ENCODE results near the gene KANSL2. TPM values are rescaled to one million over a fixed set of nuclear protein-coding genes. Genes with fewer than 3 reads are reported as not detected.
"Not testable (repeated sequence)": the region's sequence is repeated elsewhere in the genome, so short reads cannot be mapped to it uniquely, and the experiment has no call there.

The KANSL2 gene
- 10 to 100 TPM; 21.1 to 24.0 TPM for total RNA-seq
- long read RNA-seq, donor 1, partial matches to known transcripts, result 1 of 14 reads
- long read RNA-seq, donor 1, other reads (novel, unspliced or antisense), result 13 of 14 reads
- long read RNA-seq, donor 2, partial matches to known transcripts, result 4 of 45 reads
- long read RNA-seq, donor 2, other reads (novel, unspliced or antisense), result 41 of 45 reads

GRCh38 chr12:48681710-48682532, at the start of gene KANSL2:
Gene KANSL2 (minus strand): TSS chr12:48682238. CDS start chr12:48681632, 606 bp downstream.
- intact Hi-C loops (cut with DNase I), result no loop called here

DNA sequence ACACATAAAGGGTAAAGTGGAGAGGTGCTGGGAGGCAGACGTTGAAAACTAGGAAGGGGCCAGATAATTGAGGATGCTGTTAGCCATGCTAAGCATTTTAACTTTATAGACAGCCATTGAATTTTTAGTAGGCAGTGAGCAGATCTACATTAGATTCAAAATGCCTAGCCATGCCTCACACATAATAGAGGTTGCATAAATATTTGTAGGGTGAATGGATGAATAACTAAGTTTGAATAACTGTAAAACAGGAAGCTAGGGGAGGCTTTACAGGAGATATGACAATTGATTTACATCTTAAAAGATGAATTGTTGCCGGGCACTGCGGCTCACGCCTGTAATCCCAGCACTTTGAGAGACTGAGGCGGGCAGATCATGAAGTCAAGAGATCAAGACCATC, 46.8 kb upstream of the KANSL2 start:
- intact Hi-C loops (cut with DNase I), result no loop called here

More at GRCh38 chr12:48681710-48682532, at the start of gene KANSL2:
- DNase-seq (ENCODE audit: low spot score), result peak; percentile 99

GRCh38 chr12:48720737-48721136, 38.7 kb upstream of the KANSL2 start:
- intact Hi-C loops (cut with DNase I); DNase-seq (ENCODE audit: low spot score): not testable (repeated sequence)

More for the DNA sequence above, 46.8 kb upstream of the KANSL2 start:
- no peak for DNase-seq (ENCODE audit: low spot score)

DNA sequence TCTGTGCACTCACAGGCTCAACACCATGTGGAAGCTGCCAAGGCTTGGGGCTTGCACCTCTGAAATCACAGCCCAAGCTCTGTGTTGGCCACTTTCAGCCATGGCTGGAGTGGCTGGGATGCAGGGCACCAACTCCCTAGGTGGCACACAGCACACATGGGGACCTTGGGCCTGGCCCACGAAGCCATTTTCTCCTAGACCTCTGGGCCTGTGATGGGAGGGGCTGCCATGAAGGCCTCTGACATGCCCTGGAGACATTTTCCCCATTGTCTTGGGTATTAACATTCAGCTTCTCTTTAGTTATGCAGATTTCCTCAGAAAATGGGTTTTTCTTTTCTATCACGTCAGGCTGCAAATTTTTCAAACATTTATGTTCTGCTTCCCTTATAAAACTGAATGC, 38.1 kb upstream of the KANSL2 start:
- DNase-seq (ENCODE audit: low spot score); intact Hi-C loops (cut with DNase I): not testable (repeated sequence)

- DNase-seq (ENCODE audit: low spot score); intact Hi-C loops (cut with DNase I): not testable (repeated sequence)
These were observed 37.0 kb upstream of the KANSL2 start for GRCh38 chr12:48719002-48719401.

DNA sequence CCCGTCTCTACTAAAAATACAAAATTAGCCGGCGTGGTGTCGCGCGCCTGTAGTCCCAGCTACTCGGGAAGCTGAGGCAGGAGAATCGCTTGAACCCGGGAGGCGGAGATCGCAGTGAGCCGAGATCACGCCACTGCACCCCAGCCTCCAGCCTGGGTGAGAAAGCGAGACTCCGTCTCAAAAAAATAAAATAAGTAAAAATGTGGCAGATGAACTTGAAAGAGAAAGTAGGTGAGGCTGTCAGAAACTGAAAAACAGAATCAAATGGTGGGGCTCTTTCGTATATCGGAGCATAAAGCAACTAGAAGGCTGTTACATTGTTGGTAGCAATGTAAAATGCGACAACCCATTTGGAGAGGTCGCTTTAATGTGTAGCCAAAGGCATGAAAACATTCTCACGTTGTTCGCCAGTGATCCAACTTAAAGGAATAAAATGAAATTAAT, 35.2 kb upstream of the KANSL2 start:
- intact Hi-C loops (cut with DNase I), result no loop called here
- DNase-seq (ENCODE audit: low spot score), result no peak

GRCh38 chr12:48716493-48717251, 34.6 kb upstream of the KANSL2 start, which contains the start of gene CCNT1:
Gene CCNT1 (minus strand): TSS chr12:48716707. CDS start chr12:48716675, 32 bp downstream.
- intact Hi-C loops (cut with DNase I), result no loop called here

GRCh38 chr12:48716168-48716492, 34.1 kb upstream of the KANSL2 start:
- no peak for DNase-seq (ENCODE audit: low spot score)
- intact Hi-C loops (cut with DNase I), result no loop called here

More at GRCh38 chr12:48716493-48717251, 34.6 kb upstream of the KANSL2 start, which contains the start of gene CCNT1:
- peak; percentile 100 for DNase-seq (ENCODE audit: low spot score)

DNA sequence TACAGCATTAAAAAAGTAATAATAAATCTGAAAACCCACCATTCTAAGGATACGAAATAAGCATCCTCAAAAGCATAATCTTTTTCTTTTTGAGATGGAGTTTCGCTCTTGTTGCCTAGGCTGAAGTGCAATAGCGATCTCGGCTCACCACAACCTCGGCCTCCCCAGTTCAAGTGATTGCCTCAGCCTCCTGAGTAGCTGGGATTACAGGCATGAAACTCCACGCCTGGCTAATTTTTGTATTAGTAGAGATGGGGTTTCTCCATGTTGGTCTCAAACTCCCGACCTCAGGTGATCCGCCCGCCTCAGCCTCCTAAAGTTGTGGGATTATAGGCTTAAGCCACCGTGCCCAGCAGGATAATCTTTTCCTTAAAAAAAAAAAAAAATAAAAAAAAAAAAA, 30.2 kb upstream of the KANSL2 start:
- intact Hi-C loops (cut with DNase I), result no loop called here
- DNase-seq (ENCODE audit: low spot score), result no peak

DNA sequence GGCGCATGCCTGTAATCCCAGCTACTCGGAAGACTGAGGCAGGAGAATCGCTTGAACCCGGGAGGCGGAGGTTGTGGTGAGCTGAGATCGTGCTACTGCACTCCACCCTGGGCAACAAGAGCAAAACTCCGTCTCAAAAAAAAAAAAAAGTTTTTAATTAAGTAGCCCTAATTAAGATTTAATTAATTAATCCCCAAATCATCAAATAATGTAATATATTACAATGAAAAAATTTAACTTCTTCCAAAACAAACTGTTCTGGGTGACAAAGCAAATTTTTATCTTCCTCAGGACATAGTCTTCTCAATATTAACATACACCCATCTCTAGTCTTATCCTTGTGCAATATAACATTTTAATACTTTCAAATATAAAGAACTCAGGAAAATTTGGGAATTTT, 16.8 kb upstream of the KANSL2 start:
- intact Hi-C loops (cut with DNase I); DNase-seq (ENCODE audit: low spot score): not testable (repeated sequence)

DNA sequence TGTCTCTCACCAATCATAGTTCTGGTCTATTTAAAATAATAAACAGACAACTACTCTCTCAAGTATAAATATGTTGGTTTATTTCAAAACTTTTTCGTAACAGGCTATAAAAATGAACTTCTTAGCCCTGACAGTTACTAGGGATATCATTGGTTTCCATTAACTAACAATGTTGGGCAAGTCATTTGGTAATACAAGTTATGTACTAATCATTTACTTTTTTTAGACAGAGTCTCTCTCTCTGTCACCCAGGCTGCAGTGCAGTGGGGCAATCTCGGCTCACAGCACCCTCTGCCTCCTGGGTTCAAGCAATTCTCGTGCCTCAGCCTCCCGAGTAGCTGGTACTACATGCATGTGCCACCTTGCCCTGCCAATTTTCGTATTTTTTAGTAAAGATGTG, 14.6 kb upstream of the KANSL2 start:
- intact Hi-C loops (cut with DNase I), result no loop called here

GRCh38 chr12:48695859-48696258, 13.8 kb upstream of the KANSL2 start:
- intact Hi-C loops (cut with DNase I), result no loop called here
- DNase-seq (ENCODE audit: low spot score), result no peak

More for the DNA sequence above, 14.6 kb upstream of the KANSL2 start:
- DNase-seq (ENCODE audit: low spot score), result no peak

GRCh38 chr12:48694038-48694437, 12.0 kb upstream of the KANSL2 start:
- intact Hi-C loops (cut with DNase I), result no loop called here
- DNase-seq (ENCODE audit: low spot score), result no peak

DNA sequence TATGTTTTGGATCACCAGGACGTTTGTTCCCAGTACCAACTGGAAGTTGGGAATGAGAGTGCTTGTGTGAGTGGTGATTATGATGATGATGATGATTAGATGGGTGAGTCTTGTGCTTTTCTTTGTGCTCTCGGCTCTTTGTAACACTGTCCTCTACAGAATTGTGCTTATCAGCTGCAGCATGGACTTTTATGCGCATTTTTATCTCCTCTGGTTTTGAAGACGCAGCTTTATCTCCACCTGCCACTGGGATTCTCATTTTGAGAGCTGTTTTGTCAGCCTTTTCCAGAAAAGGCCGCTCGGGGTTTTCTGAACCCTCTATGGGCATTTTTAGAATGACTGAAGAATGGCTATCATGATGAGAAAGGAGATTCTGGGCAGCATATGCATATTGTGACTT, 11.5 kb upstream of the KANSL2 start:
- DNase-seq (ENCODE audit: low spot score), result no peak
- intact Hi-C loops (cut with DNase I), result no loop called here

DNA sequence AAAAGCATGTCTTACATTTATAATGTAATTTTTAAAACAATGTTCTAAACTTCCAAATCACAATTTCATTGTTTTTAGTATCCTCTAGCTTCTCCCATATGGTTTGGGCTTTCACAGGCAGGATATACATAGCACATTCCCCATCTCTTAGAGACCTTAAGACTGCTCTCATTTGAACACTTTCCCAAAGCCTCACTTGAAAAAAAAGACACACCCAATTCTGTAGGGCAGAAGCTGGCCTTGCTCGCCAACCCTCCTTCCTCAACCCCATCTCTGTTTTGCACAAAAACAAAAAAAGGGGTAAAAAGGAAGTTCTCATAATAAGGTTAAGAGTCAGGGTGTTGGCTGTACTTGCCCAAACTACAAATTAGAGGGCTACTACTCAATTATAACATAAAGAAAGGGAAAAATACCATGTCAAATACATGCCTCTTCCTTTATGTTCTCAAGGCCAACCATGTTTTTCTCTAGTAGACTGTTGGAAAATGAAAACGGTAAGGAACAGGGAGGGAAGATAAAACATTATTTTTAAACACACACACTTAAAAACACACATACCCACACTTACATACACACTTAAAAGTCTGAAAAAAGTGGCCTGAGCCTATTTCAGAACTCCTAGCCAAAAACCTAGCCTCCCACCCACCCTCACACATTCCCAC, 9.9 kb upstream of the KANSL2 start:
- DNase-seq (ENCODE audit: low spot score), result no peak
- intact Hi-C loops (cut with DNase I), result no loop called here

DNA sequence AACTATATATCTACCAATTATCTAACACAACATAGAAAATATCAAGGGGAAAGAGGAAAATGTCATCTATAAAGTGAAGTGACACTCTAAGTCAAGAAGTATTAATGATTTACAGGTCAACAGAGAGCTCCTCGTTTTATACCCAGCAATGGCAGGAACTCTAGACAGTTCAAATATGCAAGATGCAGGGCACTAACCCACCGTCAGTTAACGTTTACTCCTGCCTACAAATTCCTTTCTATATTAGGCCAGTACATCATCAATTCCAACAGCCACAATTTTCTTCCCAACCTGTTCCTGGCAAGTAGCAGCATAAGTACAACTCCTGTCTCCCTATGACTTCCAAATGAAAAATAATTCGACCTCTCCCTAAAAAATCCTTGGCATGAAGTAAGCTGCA, 9.0 kb upstream of the KANSL2 start:
- DNase-seq (ENCODE audit: low spot score), result no peak
- intact Hi-C loops (cut with DNase I), result no loop called here

GRCh38 chr12:48690436-48690835, 8.4 kb upstream of the KANSL2 start:
- DNase-seq (ENCODE audit: low spot score), result no peak
- intact Hi-C loops (cut with DNase I), result no loop called here

DNA sequence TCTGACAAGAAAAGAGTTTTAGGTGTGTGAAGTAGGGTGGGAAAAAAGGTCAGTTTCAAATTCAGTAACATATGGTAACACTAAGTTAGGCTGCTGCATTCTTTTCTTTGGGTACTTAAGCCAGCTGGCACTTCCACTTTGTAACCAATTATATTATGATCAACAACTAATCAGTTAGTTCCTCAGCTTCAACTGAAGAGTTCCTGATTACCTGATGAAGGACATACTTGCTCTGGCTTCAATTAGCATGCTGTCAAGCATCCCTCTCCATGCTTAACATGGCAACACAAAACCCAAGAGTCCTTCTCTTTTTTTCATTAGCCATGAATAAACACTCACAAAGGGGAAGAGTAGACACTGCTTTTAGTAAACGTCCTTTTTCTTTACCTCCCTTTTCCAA, 6.8 kb upstream of the KANSL2 start:
- intact Hi-C loops (cut with DNase I), result no loop called here
- DNase-seq (ENCODE audit: low spot score), result no peak

GRCh38 chr12:48687592-48687991, 5.6 kb upstream of the KANSL2 start:
- intact Hi-C loops (cut with DNase I), result no loop called here
- DNase-seq (ENCODE audit: low spot score), result no peak
